IMR-90 (cell line): ENCODE measurements around the gene MAML1.

Source experiments
- BHLHE40 ChIP-seq: fragments of 150-350 bp; IDR thresholded peaks from 2 replicates; pipeline ENCODE4 v1.6.1; 2016; ENCODE audit warnings: mild to moderate bottlenecking, low read depth, low read length
- SMC3 ChIP-seq: fragments of 150-350 bp; IDR thresholded peaks from 2 replicates; pipeline ENCODE4 v1.6.1; 2016; ENCODE audit warnings: low read depth, mild to moderate bottlenecking, antibody characterized with exemption, low read length, moderate library complexity
- TF ChIP-seq, protein P1 (sequence below): fragments of 150-350 bp; IDR thresholded peaks from 2 replicates; pipeline ENCODE4 v1.6.1; 2017; ENCODE audit warnings: mild to moderate bottlenecking, antibody characterized with exemption, low read length, low read depth

DNA sequence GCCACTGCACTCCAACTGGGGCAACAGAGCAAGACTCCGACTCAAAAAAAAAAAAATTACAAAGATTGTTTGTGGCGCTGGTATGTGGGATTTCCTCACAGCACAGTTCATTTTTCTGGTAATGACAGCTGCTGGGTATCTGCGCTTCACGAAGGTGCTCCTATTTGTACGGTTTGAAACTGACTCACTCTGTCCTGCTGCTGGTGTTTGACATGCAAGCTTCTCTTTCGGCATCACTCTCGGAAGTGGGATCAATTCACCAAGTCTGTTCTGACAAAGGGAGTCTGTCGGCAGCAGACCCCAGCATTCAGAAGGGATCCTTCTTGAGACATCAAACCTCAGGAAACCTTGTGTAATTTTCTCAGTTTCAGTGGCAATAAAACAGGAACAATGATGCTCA, 26.3 kb downstream of the MAML1 start:
- TF ChIP-seq, protein P1, sequence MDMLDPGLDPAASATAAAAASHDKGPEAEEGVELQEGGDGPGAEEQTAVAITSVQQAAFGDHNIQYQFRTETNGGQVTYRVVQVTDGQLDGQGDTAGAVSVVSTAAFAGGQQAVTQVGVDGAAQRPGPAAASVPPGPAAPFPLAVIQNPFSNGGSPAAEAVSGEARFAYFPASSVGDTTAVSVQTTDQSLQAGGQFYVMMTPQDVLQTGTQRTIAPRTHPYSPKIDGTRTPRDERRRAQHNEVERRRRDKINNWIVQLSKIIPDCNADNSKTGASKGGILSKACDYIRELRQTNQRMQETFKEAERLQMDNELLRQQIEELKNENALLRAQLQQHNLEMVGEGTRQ, result no peak
- TF ChIP-seq BHLHE40 (no peak), SMC3 (no peak)
